ENCODE measurements around the gene MT1HL1.

MT1HL1 gene

GRCh38 chr1:237004116-237004515 lies at the start of gene MT1HL1:
Gene MT1HL1, minus strand, starts transcription at chr1:237004441. Its CDS starts 69 bp downstream, at chr1:237004372.
- DNase-seq = no peak

- no peak for DNase-seq
These were observed 46.7 kb upstream of the MT1HL1 start for GRCh38 chr1:237050915-237051314.

GRCh38 chr1:237050185-237050584 lies 45.9 kb upstream of the MT1HL1 start:
- no peak for DNase-seq

DNA sequence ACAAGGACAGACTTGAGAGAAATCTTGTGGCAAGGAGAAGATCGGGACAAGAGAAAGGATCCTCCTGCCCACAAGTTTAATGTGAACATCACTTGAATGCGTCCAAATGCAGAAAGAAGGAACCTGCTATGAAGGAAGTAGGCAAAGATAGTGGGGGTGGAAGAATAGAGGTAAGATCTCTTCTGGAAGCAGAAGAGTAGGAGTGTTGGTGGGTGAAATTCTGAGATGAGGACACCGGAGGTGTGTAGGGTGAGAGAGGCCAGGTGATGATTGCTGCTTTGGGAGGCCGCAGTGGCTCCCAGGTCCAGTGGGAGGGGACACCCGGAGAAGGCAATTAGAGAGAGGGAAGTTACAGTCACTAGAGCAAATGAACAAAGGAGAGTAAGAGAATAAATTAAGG lies 44.6 kb upstream of the MT1HL1 start:
- DNase-seq = no peak

- no peak for DNase-seq
These were observed 41.2 kb upstream of the MT1HL1 start for GRCh38 chr1:237045278-237046016.

DNA sequence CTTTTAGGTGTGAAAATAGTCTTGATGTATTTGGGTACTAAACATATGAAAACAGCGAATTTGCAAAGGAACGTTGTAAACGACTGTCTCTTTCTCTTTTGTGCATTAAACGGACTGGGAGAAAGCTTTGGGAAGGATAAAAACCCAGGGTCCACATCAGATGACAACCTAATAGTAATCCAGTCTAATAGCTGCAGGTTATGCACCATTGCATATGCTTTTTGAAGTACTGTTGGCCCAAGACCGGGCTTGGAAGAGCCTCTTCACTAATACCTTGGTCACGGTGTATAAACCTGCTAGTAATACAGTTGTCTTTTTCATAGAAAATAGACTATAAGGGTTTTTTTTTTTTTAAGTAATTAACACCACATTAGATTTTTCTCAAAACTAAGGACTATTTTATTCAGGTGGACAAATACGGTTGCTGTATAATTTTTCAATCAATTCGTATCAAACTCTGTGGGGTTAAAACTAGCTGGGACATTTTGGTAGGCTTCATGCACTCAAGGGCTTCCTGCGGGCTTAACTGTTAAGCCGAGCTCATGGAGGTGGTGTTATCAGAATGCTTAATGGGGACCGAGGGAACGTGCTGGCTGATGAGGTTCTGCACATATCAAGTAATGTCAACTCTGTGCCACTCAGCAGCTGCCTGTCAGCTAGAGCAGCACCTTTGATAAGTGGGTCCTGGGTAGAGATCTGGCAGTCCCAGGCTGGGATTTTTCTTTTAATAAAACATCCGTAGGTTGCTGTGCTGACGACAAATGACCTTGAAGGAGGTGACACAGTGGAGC lies 39.8 kb upstream of the MT1HL1 start:
- no peak for DNase-seq

DNA sequence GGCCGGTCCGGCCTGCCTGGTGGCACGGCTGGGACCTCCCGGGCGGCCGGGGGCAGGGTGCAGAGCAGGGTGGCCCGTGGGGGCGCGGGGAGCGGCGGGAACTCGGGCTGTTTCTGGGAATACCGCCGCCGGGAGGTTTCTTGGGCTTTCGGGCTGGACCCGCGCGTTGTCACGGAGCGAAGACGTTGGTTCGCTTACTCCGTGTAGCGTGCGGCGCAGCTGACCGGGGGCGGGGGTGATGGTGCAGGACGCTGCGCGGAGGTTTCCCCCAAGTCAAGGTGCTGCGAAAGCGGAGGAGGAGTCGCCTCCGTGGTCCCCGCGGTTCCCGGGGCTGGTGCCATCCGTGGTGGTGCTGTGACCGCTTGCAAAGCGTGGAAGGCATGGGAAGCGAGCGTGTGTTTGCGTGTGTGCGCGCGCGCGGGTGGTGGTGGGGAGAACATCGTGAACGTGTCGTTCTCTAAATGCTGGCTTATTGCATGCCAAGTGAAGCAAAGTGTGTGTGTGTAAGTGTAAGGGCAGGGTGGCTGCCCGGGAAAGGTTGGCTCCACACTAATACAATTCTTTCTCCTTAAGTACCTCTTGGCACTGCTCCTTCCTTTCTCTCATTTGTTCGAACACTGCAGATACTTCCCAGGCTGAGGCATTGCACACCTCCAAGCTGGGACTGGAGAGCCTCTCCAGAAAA lies 38.8 kb upstream of the MT1HL1 start:
- no peak for DNase-seq

DNA sequence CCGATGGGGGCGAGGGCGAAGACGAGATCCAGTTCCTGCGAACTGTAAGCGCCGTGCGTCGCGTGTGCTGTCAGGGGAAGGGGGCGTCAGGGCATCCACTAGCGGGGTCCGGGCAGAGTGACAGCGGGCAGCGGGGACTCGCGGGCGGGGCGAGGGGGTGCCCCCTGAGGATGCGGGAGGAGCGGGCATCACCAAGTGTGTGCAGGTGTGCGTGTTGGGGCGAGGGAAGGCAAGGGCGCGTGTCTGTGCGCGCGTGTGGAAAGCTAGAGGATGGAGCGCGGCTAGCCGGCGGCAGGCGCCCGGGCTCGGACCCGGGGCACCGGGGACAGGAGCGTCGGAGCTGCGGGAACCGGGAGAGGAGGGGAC lies 38.3 kb upstream of the MT1HL1 start:
- no peak for DNase-seq

GRCh38 chr1:237041795-237042525 lies 37.7 kb upstream of the MT1HL1 start, which contains the start of gene RYR2:
Gene RYR2, plus strand, starts transcription at chr1:237042184. Its CDS starts 338 bp downstream, at chr1:237042522.
- DNase-seq = peak; percentile 46

DNA sequence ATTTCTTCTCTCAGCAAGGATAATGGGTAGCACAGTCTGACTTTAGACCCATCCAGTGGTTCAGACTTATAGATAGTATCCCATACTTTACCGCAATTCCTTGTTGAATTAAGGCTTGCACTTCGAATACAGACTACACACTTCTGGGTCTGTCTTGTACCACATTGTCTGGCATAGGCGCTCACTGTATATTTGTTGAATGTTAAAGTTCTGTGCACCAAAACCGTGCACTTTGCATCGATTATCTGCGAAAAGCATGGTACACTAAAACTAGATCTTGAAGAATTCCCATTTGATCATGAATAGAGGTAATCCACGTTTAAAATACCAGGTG lies 37.2 kb upstream of the MT1HL1 start:
- DNase-seq = no peak

DNA sequence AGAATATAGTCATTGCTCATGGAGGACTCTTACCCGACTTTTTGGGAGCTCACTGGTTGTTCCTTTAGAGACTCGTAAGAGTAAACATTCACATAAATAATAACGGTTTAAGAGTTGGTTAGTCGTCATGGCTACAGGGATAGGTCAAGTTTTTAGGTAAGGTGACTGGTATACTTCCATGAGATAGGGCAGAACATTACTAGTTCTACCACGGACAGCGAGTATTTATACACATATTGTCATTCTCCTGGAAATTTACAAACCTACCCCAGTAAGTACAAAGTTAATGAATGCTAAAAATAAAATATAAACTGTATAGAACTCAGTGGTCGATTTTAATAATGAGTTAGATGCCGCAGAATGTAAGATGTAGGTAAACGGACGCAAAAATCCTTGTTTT lies 36.6 kb upstream of the MT1HL1 start:
- DNase-seq = no peak

DNA sequence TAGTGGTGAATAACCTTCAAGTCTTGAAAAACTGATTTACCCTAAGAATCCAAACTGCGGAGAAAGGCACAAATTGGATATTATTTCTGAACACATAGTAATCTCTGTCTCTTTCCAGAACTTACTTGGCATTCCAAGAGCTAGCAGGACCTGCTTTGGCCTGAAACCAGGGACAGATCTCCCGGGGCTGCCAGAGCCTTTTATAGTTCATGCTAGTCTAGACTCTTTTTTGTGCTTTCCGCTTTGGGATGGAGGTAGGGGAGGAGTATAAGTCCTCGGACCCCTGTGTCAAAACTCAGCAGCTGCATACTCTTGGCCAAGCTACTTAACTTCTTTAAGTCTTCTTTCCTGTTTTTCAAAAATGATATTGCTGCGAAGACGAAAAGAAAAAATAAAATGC lies 34.0 kb upstream of the MT1HL1 start:
- DNase-seq = no peak

- DNase-seq = no peak
These were observed 31.5 kb upstream of the MT1HL1 start for GRCh38 chr1:237035759-237036158.

DNA sequence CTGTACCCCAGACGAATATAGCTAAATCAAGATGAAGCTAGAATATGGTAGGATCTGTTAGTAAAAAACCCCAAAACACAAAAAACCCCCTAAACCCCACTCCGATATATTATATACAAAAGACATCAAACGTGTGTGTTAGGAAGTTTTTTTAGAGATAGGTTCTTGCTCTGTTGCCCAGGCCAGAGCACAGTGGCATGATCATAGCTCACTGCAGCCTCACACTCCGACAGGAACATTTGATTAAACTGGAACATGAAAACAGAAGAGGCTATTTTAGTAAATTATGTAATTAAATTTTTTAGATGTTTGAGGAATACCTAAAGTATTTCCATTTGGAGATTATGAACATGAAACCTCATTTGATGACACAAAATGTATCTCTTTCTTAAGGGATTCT lies 29.6 kb upstream of the MT1HL1 start:
- DNase-seq = no peak

DNA sequence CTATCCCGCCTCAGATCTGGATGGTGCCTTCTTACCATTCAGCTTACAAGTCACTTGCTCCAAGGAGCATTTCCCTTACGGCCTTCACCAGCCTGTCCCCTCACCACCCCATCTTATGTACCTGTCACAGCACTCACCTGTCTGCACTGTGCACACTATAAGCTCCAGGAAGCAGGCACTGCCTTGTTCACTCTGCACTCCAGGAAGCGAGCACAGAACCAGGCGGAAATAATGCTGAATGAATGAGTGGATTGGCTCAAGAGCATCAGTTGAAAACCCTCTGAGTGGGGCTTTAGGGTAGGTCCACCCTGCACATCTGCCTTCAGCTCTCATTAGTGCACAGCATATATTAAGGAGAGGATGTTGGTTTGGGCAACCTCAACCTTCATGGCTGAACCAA lies 28.8 kb upstream of the MT1HL1 start:
- no peak for DNase-seq

- DNase-seq = no peak
These were observed 27.8 kb upstream of the MT1HL1 start for GRCh38 chr1:237032029-237032428.

- DNase-seq = no peak
These were observed 27.2 kb upstream of the MT1HL1 start for GRCh38 chr1:237031480-237031879.

GRCh38 chr1:237029850-237030535 lies 25.8 kb upstream of the MT1HL1 start:
- no peak for DNase-seq

DNA sequence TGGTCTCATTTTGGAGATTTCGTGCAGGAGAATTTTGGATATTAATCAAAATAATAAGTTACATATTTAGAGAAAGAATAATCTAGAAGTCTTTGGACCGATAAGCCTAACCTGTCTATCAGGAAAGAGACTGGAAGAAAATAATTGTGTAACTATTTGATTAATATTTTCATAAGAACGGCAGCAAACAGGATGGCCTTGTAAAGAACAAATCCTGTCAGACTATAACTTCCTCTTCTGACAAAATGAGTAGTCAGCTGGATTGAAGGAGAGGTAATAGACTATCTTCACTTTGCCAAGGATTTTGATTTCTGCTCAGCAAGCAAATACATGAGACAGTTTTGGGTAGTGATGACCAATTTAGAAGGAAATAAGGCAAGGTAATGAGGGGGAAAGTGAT lies 25.0 kb upstream of the MT1HL1 start:
- no peak for DNase-seq

GRCh38 chr1:237025358-237026074 lies 21.3 kb upstream of the MT1HL1 start:
- no peak for DNase-seq

DNA sequence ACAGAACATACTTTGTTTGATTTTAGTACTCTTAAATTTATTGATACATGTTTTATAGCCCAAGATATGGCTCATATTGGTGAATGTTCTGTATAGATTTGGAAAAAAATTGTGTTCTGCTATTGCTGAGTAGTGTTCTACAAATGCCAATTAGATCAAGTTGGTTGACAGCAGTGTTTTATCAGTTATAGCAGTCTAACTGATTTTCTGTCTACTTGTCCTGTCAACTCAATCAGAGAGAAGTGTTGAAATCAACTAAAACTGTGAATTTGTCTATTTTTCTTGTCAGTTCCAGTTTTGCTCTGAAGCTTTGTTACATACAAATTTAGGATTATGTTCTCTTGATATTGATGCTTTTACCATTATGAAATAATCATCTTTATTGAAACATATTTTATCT lies 14.7 kb upstream of the MT1HL1 start:
- no peak for DNase-seq

- no peak for DNase-seq
These were observed 12.4 kb upstream of the MT1HL1 start for GRCh38 chr1:237016626-237017025.

Data from NCI-H2081 treated with DMSO at 0.1 percent for 48 hours (cell line).